Subcutaneous adipose tissue (tissue), 4 donors: ENCODE measurements around the gene UGCG. TPM values are rescaled to one million over a fixed set of nuclear protein-coding genes. Genes with fewer than 3 reads are reported as not detected.

Source experiments
- CTCF ChIP-seq: fragments of 450-650 bp; IDR thresholded peaks from one replicate; pipeline ENCODE4 v1.5.1; 2016; ENCODE audit warnings: low read depth, mild to moderate bottlenecking, control low read depth, antibody characterized with exemption, moderate library complexity
- total RNA-seq, 4 donors: library from RNA; depleted of rRNA; stranded (reverse); fragments of >200 nt; gene quantifications; one replicate each; pipeline ENCODE4 v1.1.0, GENCODE V29; 2016

Gene UGCG
- total RNA-seq, 4 donors from 2014 or later, result 23.9 to 46.1 (median 36.9) TPM

- no peak for TF ChIP-seq CTCF
These were observed 22.1 kb upstream of the UGCG start for GRCh38 chr9:111874500-111874899.

- TF ChIP-seq CTCF, result no peak
These were observed 20.4 kb upstream of the UGCG start for GRCh38 chr9:111876179-111876578.

- TF ChIP-seq CTCF, result no peak
These were observed 19.2 kb upstream of the UGCG start for GRCh38 chr9:111877420-111877819.

- TF ChIP-seq CTCF, result no peak
These were observed 17.7 kb upstream of the UGCG start for GRCh38 chr9:111878946-111879345.

- TF ChIP-seq CTCF, result no peak
These were observed 9.5 kb upstream of the UGCG start for GRCh38 chr9:111886983-111887718.

GRCh38 chr9:111890334-111890733, 6.3 kb upstream of the UGCG start:
- TF ChIP-seq CTCF, result no peak

- TF ChIP-seq CTCF, result no peak
These were observed 4.6 kb upstream of the UGCG start for GRCh38 chr9:111891910-111892499.
